ENCODE results near the gene RTF2.

GRCh38 chr20:56506103-56506502 is 37.7 kb downstream of the RTF2 start:
- TF ChIP-seq CTCF (IDR thresholded peaks at IDR 0.05) = no peak
- TF ChIP-seq POLR2A (IDR thresholded peaks at IDR 0.05) = no peak

Data from tibial nerve (tissue), 3 donors.